Immature natural killer cell (primary cell): ENCODE data around the gene CELF5. TPM values are rescaled to one million over a fixed set of nuclear protein-coding genes. Genes with fewer than 3 reads are reported as not detected.
"Not testable (repeated sequence)": the region's sequence is repeated elsewhere in the genome, so short reads cannot be mapped to it uniquely, and the experiment has no call there.

Experiments used
- DNase-seq, 3 donors: peaks; one replicate each; pipeline ENCODE4 v3.0.0; 2022; ENCODE audit warnings: mixed read lengths in 1 of 3
- H3K27ac Mint-ChIP-seq, 6 donors: one replicate each; pipeline ENCODE4 v1.8.0; 2020; ENCODE audit warnings: mixed read lengths in 6 of 6, mild to moderate bottlenecking in 5 of 6, inconsistent platforms in 4 of 6, moderate library complexity in 3 of 6
- H3K27me3 Mint-ChIP-seq, 3 donors: one replicate each; pipeline ENCODE4 v1.8.0; 2020 to 2021; ENCODE audit warnings: low read depth in 3 of 3, mild to moderate bottlenecking in 3 of 3, mixed read lengths in 3 of 3, moderate library complexity in 3 of 3, inconsistent platforms in 1 of 3
- H3K36me3 Mint-ChIP-seq, 3 donors: one replicate each; pipeline ENCODE4 v1.8.0; 2020; ENCODE audit warnings: mixed read lengths in 3 of 3, inconsistent platforms in 2 of 3, mild to moderate bottlenecking in 2 of 3
- H3K4me1 Mint-ChIP-seq, 2 donors: one replicate each; pipeline ENCODE4 v1.8.0; 2020; ENCODE audit warnings: inconsistent platforms in 2 of 2, mild to moderate bottlenecking in 2 of 2, mixed read lengths in 2 of 2, moderate library complexity in 1 of 2
- H3K4me3 Mint-ChIP-seq, 5 donors: one replicate each; pipeline ENCODE4 v1.8.0; 2020; ENCODE audit warnings: mild to moderate bottlenecking in 5 of 5, mixed read lengths in 5 of 5, inconsistent platforms in 3 of 5, moderate library complexity in 3 of 5
- H3K9me3 Mint-ChIP-seq, 6 donors: one replicate each; pipeline ENCODE4 v1.8.0; 2020; ENCODE audit warnings: mild to moderate bottlenecking in 6 of 6, mixed read lengths in 6 of 6, inconsistent platforms in 4 of 6, moderate library complexity in 3 of 6
- polyA plus RNA-seq, 3 donors: library from polyadenylated mRNA; unstranded; fragments of 300-500 nt; fragmentation: Illumina TruSeq; gene quantifications; one replicate each; pipeline ENCODE4 v1.2.3, GENCODE V29; 2021

The CELF5 gene
- polyA plus RNA-seq, 3 donors from 2014 or later, result not detected

DNA sequence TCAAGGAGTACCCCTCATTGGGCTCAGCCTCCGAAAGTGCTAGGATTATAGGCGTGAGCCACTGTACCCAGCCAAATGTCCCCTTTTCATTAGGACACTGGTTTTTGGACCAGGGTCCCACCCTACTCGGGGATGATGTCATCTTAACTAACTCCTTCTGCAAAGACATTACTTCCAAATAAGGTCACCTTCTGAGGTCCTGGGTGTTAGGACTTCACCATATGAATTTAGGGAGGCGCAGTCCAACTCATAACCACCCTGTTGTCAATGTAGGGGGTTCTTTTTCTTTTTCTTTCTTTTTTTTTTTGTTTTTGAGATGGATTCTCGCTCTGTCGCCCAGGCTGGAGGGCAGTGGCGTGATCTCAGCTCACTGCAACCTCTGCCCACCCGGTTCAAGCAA lies 109.2 kb downstream of the CELF5 start:
- no peak for DNase-seq
- Mint-ChIP-seq H3K4me1 (peaks cover 0 to 4% of the 10 kb centered on the region in 2 donors), H3K4me3 (no peak overlapping the region), H3K9me3 (no peaks in the 10 kb centered on the region), H3K27me3 (peaks cover 0 to 3% (median 3%) of the 10 kb centered on the region in 3 donors), H3K36me3 (no peaks in the 10 kb centered on the region), H3K27ac (no peak overlapping the region)

DNA sequence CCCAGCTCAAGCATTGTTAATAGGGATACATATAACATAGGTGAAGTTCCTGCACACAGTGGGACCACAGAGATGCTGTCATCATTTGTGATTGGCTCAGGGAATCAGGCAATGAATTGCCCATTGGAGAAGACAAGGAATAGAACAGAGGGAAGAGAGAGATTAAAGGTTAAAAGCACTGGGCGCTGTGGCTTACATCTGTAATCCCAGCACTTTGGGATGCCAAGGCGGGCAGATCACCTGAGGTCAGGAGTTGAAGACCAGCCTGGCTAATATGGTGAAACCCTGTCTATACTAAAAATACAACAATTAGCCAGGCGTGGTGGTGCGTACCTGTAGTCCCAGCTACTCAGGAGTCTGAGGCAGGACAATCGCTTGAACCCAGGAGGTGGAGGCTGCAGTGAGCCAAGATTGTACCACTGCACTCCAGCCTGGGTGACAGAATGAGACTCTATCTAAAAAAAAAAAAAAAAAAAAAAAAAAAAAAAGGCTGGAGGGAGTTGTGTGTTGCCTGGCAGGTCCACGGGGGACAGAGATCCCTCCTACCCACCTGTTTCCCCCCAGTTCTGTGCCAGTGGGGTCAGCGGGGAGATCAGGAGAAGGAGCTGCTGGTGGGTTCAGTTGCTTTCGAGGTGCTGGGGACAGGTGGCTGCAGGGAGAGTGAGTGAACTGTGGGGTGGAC lies 110.4 kb downstream of the CELF5 start:
- H3K27me3 Mint-ChIP-seq, DNase-seq, H3K4me3 Mint-ChIP-seq, H3K4me1 Mint-ChIP-seq, H3K9me3 Mint-ChIP-seq, H3K36me3 Mint-ChIP-seq, H3K27ac Mint-ChIP-seq: not testable (repeated sequence)

DNA sequence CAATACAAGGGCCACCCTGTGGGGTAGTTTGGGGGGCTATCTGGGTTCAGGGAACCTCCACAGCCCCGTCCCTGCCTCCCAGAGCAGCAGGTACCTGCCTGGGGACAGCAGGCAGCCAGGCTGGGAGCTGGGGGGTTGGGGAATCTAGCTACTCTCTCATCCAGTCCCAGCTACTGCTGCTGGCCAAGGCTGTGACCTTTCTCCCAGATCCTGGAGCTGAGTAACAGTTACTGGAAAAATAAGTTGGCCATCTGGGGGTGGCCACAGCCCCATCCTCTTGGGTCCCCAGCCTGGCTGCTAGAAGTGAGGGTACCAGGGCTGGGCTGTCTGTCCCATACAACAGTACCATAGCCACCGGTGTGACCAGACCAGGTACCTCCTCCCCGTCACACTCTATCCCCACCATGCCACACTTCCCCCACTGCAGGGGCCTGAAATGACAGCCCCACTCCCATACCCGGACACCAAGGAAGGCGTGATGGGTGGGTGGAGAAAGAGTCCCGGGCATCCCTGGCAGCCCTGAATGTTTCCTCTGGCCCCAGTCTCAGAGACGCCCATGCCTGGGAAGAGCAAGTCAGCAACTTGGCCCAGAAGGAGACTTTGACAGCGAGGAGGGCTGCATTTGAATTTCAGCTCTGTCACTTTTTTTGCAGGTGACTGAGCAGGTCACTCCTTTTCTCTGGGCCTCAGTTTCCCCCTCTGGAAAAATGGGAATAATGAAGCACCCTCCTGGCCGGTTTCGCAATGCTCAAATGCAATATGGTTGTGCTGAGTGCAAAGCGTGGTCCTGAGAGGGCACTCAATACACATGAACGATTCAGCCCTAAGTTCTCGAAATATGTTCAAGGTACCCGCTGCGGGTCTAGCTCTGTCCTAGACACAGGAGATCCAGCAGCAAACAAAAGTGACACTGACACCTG lies 111.2 kb downstream of the CELF5 start:
- Mint-ChIP-seq H3K27ac (no peak overlapping the region), H3K4me1 (peaks cover 0 to 11% of the 10 kb centered on the region in 2 donors), H3K36me3 (no peaks in the 10 kb centered on the region), H3K27me3 (peaks cover 0 to 3% (median 3%) of the 10 kb centered on the region in 3 donors), H3K4me3 (no peak overlapping the region), H3K9me3 (no peaks in the 10 kb centered on the region)
- no peak for DNase-seq

DNA sequence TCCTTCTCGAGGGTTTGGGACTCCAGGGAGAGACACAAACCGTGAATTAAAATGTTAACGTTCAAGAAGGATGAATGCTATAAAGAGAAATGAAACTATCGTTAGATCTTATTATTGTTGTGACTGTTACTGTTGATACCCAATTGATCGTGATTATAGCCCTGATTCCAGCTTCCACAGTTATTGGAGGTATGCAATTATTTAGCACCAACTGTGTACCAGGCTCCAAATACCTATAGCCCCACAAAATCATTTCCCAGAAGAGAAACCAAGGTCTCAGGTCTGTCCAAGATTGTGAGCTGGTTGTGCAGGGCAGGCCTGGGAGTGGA lies 111.9 kb downstream of the CELF5 start:
- peaks cover 0 to 3% (median 2%) of the 10 kb centered on the region in 3 donors for H3K27me3 Mint-ChIP-seq
- H3K36me3 Mint-ChIP-seq, result no peaks in the 10 kb centered on the region
- DNase-seq, result no peak
- H3K9me3 Mint-ChIP-seq, result no peaks in the 10 kb centered on the region
- peaks cover 0 to 11% of the 10 kb centered on the region in 2 donors for H3K4me1 Mint-ChIP-seq
- no peak overlapping the region for H3K27ac Mint-ChIP-seq
- H3K4me3 Mint-ChIP-seq, result no peak overlapping the region

DNA sequence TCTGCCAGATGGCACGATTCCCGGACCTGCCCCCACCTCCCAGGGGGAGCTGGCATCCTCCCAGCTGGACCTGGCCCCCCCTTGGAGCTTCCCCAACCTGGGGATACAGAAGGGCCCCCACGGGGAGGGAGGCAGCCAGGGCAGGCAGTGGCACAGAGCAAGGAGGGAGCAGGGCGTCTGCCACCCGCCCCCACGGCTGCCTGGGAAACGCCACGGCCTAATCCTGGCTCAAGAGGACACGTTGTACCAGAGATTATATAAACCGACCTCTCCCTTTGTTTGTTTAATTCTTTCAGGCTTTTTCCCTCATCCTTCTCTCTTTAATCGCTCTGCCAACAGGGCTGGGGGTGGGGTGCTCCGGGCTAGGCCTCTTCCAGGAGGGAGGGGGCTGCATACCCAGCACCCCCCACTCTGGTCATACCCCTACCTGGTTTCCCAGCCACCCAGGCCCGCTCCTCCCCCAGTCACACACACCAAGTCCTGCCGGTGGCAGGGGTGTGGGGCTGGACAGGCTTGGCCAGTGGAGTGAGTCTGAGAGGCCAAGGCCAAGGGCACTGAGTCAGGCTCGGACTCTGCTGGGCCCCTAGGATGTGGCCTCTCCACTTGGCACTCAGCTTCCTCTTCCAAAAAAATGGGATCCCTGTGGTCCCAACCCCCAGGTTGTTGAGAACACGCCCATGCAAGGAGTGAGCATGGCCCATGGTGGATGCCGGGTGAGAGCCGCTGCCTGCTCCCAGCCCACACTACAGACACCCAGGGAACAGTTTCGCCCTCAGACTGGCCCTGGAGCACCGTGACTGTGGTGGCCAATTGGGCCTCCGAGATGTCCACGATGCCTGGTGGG lies 112.4 kb downstream of the CELF5 start:
- Mint-ChIP-seq H3K4me1 (peaks cover 0 to 11% of the 10 kb centered on the region in 2 donors), H3K27ac (no peak overlapping the region), H3K27me3 (peaks cover 0 to 3% (median 2%) of the 10 kb centered on the region in 3 donors), H3K9me3 (no peaks in the 10 kb centered on the region), H3K36me3 (no peaks in the 10 kb centered on the region), H3K4me3 (no peak overlapping the region)
- DNase-seq, result no peak

DNA sequence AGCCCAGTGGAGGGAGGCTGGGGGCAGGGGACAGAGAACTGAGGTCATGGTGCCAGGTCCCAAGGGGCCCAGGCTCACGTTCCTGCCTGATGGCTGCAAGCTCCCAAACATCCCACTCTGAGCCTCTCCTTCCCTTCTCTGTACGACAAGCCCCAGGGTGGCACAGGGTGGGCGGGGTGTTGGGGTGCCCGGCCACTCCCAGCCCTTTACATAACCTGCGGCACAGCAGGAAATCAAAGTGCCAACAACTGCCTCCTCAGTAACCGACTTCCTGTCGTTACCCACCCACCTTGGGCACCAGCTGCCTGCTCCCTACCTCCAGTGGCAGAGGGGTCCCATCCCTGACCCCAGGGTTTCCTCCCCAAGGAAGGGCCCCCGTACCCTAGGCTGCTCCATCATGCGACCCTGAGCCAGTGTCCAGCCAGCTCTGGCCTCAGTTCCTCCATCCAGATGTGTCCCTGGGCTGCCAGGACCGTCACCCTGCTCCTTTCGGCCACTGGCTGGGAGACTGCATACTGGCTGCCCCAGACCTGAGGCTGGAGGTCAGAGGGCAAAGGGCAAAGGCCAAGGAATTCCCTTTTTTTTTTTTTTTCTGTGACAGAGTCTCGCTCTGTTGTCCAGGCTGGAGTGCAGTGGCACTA lies 114.2 kb downstream of the CELF5 start:
- H3K27ac Mint-ChIP-seq, result peak overlapping the region in 3 of 6 donors; percentile 34 to 77 (median 53)
- peaks cover 0 to 3% (median 2%) of the 10 kb centered on the region in 3 donors for H3K27me3 Mint-ChIP-seq
- peaks cover 0 to 12% of the 10 kb centered on the region in 2 donors for H3K4me1 Mint-ChIP-seq
- H3K9me3 Mint-ChIP-seq, result no peaks in the 10 kb centered on the region
- DNase-seq, result peak in 2 of 3 donors; percentile 26 to 44
- H3K36me3 Mint-ChIP-seq, result no peaks in the 10 kb centered on the region
- H3K4me3 Mint-ChIP-seq, result peak overlapping the region; percentile 6 to 53 (median 42)

DNA sequence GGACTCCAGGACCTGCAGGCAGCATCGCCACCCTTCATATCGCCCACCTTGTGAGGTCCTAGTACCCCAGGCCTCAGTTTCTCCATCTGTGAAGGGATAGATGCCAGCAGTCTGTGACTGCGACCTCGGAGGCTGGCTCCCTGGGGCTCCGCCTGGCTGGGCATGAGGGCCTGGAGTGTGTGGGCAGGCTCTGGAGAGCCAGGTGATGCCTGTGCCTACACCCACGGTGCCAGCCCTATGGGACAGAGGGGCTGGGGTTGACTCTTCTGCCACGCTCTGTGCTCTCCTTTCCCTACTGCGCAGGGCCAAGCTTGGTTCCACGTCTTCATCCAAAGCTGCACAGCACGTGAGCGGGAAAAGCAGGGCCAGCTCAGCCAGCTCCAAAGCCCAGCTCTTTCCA lies 115.9 kb downstream of the CELF5 start:
- Mint-ChIP-seq H3K4me1 (peaks cover 0 to 13% of the 10 kb centered on the region in 2 donors), H3K9me3 (no peaks in the 10 kb centered on the region), H3K4me3 (no peak overlapping the region), H3K27ac (no peak overlapping the region), H3K36me3 (no peaks in the 10 kb centered on the region), H3K27me3 (peaks cover 0 to 3% (median 2%) of the 10 kb centered on the region in 3 donors)
- DNase-seq, result no peak

DNA sequence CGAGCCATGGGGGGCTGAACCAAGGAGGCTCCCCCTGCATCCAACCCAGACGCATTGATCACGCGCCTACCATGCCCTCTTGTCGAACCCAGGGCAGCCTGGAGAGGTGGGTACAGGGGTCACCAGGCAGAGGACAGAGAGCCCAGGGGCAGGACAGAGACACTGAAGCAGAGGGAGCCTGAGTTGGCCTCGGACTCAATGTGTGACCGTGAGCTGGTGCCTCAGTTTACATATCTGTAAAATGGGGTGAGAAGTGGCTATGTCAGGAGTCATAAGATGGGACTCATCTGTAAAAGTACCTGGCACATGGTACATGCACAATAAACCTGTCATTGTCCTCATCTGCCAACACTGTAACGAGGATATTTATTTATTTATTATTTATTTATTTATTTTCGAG lies 117.8 kb downstream of the CELF5 start:
- Mint-ChIP-seq H3K4me3 (no peak overlapping the region), H3K36me3 (no peaks in the 10 kb centered on the region), H3K9me3 (no peaks in the 10 kb centered on the region), H3K4me1 (peaks cover 0 to 13% of the 10 kb centered on the region in 2 donors), H3K27me3 (no peaks in the 10 kb centered on the region), H3K27ac (no peak overlapping the region)
- no peak for DNase-seq

DNA sequence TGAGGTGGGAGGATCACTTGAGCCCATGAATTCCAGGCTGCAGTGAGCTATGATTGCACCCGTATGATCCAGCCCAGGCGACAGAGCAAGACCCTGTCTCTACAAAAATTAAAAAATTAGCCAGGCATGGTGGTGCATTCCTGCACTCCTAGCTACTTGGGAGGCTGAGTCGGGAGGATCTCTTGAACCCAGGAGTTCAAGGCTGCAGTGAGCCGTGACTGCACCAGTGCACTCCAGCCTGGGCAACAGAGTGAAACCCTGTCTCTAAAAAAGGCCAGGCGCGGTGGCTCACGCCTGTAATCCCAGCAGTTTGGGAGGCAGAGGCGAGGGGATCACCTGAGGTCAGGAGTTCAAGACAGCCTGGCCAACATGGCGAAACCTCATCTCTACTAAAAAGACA lies 118.5 kb downstream of the CELF5 start:
- H3K36me3 Mint-ChIP-seq, DNase-seq, H3K27ac Mint-ChIP-seq, H3K9me3 Mint-ChIP-seq, H3K27me3 Mint-ChIP-seq: not testable (repeated sequence)
- H3K4me1 Mint-ChIP-seq, result peaks cover 0 to 13% of the 10 kb centered on the region in 2 donors
- peak overlapping the region in 1 of 5 donors; percentile 26 for H3K4me3 Mint-ChIP-seq

DNA sequence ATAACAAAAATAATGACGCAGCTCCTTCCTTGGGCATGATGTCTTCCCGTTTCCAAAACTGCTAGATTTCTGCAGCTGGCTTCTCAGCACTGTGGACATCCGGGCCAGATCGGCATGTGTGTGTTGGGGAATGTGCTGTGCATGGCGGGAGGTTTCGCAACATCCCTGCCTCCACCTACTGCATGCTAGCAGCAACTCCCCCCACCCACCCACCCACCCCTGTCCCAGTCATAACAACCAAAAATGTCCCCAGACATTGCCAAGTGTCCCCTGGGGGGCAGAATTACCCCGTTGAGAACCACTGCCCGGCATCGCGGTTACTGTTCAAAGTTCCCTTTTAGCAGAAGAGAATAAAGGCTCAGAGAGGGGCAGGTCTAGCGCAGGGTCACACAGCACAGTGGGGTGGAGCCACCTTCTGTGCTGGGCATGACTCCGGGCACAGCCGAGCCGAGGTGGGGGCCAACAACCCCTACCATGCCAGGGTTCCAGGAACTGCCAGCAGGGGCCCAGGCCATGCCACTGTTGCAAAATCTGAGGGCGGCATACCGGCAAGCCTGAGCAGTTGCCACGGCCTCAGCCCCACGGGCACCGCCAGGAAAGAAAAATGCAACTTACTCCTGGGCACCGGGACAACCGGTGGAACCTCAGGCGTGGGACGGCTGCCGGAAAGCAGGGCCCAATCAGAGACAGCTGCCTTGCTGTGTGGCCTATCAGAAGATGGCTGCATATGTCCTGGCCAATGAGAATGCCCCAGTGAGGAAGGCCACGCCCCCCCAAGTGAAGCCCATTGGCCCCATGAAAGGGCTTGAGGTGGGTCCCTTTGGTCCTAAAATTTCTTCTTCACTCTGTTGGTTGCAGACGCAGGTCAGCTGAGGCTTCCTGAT lies 119.4 kb downstream of the CELF5 start:
- Mint-ChIP-seq H3K36me3 (no peaks in the 10 kb centered on the region), H3K4me1 (peaks cover 0 to 7% of the 10 kb centered on the region in 2 donors), H3K9me3 (no peaks in the 10 kb centered on the region), H3K4me3 (peak overlapping the region in 1 of 5 donors; percentile 68), H3K27ac (no peak overlapping the region), H3K27me3 (peaks cover 0 to 2% (median 0%) of the 10 kb centered on the region in 3 donors)
- DNase-seq, result peak in 2 of 3 donors; percentile 16 to 37

DNA sequence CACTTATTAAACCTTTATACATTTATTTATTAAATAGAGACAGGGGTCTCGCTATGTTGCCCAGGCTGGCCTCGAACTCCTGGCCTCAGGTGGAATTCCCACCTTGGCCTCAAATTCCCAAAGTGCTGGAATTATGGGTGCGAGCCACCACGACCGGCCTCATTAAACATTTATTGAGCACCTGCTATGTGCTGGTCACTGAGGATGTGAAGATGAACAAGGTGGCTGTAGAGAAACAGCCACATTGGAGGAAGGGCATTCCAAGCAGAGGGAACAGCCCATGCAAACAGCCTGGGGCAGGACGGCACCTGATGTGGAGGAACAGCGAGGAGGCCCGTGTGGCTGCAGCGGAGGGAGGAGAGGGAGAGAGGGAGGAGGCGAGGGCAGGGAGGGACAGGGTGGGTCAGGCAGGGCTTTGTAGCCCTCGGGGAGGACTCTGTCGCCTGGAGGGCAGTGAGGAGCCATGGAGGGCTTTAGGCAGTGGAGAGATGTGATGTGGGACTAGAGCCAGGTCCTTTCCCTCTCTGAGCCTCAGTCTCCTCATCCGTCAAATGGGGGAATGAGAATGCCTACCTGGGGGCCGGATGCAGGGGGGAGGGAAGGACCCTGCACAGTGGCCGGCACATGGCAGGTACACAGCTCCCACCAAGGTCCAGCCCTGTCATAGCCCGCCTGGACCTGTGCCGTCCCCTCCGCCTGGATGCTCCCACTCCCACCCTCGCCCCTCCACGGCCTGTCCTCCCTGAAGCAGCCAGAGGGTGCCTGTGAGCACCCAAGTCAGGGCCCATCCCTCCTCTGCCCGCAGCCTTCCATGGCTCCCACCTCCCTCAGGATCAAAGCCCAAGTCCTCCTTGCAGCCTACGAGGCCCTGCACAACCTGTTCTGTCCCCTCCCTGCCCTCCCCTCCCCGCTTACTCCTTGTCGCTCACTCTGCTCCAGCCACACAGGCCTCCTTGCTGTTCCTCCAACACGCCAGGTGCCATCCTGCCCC lies 120.4 kb downstream of the CELF5 start:
- H3K36me3 Mint-ChIP-seq, result no peaks in the 10 kb centered on the region
- no peak overlapping the region for H3K27ac Mint-ChIP-seq
- peaks cover 0 to 4% of the 10 kb centered on the region in 2 donors for H3K4me1 Mint-ChIP-seq
- H3K27me3 Mint-ChIP-seq, result peaks cover 0 to 2% (median 0%) of the 10 kb centered on the region in 3 donors
- H3K4me3 Mint-ChIP-seq, result peak overlapping the region in 1 of 5 donors; percentile 7
- no peak for DNase-seq
- no peaks in the 10 kb centered on the region for H3K9me3 Mint-ChIP-seq
